WTC11 (cell line): Measurements from ENCODE around the gene SLC25A24.

Source experiments
- CREM ChIP-seq: sonication (generic); formaldehyde crosslinking; IDR thresholded peaks from 2 replicates; pipeline ENCODE4 v1.8.1; 2022; ENCODE audit warnings: mild to moderate bottlenecking, missing genetic modification reagents, moderate library complexity
- JUN ChIP-seq: sonication (generic); formaldehyde crosslinking; IDR thresholded peaks from 2 replicates; pipeline ENCODE4 v1.8.0; 2023; ENCODE audit warnings: mild to moderate bottlenecking, missing genetic modification reagents
- MXD4 ChIP-seq: fragments of 250-450 bp; sonication (Bioruptor Pico); IDR thresholded peaks from 2 replicates; pipeline ENCODE4 v1.8.0; 2021; ENCODE audit warnings: mild to moderate bottlenecking, moderate library complexity, borderline replicate concordance
- TEAD4 ChIP-seq: sonication (generic); formaldehyde crosslinking; IDR thresholded peaks from 2 replicates; pipeline ENCODE4 v1.8.0; 2022; ENCODE audit warnings: mild to moderate bottlenecking, missing genetic modification reagents
- ZBTB21 ChIP-seq: sonication (generic); formaldehyde crosslinking; IDR thresholded peaks from 2 replicates; pipeline ENCODE4 v1.8.1; 2023; ENCODE audit warnings: mild to moderate bottlenecking, missing genetic modification reagents, borderline replicate concordance
- TF ChIP-seq, protein P1 (sequence below): fragments of 200-600 bp; IDR thresholded peaks from 2 replicates; pipeline ENCODE4 v1.8.0; 2022; ENCODE audit warnings: antibody characterized with exemption
- TF ChIP-seq, protein P2 (sequence below): sonication (generic); formaldehyde crosslinking; IDR thresholded peaks from 2 replicates; pipeline ENCODE4 v1.8.0; 2023; ENCODE audit warnings: mild to moderate bottlenecking, missing genetic modification reagents
- TF ChIP-seq, protein P3 (sequence below): sonication (generic); formaldehyde crosslinking; IDR thresholded peaks from 2 replicates; pipeline ENCODE4 v1.8.1; 2023; ENCODE audit warnings: mild to moderate bottlenecking, missing genetic modification reagents
- TF ChIP-seq, protein P4 (sequence below): fragments of 250-450 bp; sonication (Bioruptor Pico); IDR thresholded peaks from 2 replicates; pipeline ENCODE4 v1.8.0; 2021; ENCODE audit warnings: mild to moderate bottlenecking
- TF ChIP-seq, protein P5 (sequence below): sonication (generic); formaldehyde crosslinking; IDR thresholded peaks from 2 replicates; pipeline ENCODE4 v1.8.1; 2023; ENCODE audit warnings: mild to moderate bottlenecking, missing genetic modification reagents
- TF ChIP-seq, protein P6 (sequence below): fragments of 250-450 bp; sonication (Bioruptor Pico); IDR thresholded peaks from 2 replicates; pipeline ENCODE4 v2.1.2; 2022; ENCODE audit warnings: mild to moderate bottlenecking, moderate library complexity
- TF ChIP-seq, protein P7 (sequence below): sonication (generic); formaldehyde crosslinking; IDR thresholded peaks from 2 replicates; pipeline ENCODE4 v1.8.1; 2023; ENCODE audit warnings: mild to moderate bottlenecking, missing genetic modification reagents, moderate library complexity
- TF ChIP-seq, protein P8 (sequence below): sonication (generic); formaldehyde crosslinking; IDR thresholded peaks from 2 replicates; pipeline ENCODE4 v1.8.0; 2023; ENCODE audit warnings: missing genetic modification reagents
- TF ChIP-seq, protein P9 (sequence below): sonication (generic); formaldehyde crosslinking; IDR thresholded peaks from 2 replicates; pipeline ENCODE4 v1.8.0; 2022; ENCODE audit warnings: mild to moderate bottlenecking, missing genetic modification reagents

DNA sequence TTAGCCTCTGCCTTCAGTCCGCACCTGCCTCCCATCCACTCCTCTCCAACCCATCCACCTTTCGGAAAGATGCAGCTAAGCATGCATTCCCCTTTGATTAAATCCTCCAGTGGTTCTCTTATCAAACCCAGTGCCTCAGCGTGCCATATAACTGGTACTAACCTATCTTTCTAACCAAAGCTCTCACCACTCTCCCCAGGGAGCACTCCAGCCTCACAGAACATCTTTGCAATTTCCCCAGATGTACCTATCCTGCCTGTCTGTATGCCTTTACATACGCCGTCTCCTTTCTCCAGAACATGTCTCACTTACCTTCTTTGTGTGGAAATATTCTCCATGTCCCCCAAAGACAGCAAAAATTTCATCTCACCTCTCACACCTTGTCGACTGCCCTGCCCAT lies 80.0 kb downstream of the SLC25A24 start:
- TF ChIP-seq, protein P1, sequence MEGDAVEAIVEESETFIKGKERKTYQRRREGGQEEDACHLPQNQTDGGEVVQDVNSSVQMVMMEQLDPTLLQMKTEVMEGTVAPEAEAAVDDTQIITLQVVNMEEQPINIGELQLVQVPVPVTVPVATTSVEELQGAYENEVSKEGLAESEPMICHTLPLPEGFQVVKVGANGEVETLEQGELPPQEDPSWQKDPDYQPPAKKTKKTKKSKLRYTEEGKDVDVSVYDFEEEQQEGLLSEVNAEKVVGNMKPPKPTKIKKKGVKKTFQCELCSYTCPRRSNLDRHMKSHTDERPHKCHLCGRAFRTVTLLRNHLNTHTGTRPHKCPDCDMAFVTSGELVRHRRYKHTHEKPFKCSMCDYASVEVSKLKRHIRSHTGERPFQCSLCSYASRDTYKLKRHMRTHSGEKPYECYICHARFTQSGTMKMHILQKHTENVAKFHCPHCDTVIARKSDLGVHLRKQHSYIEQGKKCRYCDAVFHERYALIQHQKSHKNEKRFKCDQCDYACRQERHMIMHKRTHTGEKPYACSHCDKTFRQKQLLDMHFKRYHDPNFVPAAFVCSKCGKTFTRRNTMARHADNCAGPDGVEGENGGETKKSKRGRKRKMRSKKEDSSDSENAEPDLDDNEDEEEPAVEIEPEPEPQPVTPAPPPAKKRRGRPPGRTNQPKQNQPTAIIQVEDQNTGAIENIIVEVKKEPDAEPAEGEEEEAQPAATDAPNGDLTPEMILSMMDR, result no peak
- TF ChIP-seq, protein P2, sequence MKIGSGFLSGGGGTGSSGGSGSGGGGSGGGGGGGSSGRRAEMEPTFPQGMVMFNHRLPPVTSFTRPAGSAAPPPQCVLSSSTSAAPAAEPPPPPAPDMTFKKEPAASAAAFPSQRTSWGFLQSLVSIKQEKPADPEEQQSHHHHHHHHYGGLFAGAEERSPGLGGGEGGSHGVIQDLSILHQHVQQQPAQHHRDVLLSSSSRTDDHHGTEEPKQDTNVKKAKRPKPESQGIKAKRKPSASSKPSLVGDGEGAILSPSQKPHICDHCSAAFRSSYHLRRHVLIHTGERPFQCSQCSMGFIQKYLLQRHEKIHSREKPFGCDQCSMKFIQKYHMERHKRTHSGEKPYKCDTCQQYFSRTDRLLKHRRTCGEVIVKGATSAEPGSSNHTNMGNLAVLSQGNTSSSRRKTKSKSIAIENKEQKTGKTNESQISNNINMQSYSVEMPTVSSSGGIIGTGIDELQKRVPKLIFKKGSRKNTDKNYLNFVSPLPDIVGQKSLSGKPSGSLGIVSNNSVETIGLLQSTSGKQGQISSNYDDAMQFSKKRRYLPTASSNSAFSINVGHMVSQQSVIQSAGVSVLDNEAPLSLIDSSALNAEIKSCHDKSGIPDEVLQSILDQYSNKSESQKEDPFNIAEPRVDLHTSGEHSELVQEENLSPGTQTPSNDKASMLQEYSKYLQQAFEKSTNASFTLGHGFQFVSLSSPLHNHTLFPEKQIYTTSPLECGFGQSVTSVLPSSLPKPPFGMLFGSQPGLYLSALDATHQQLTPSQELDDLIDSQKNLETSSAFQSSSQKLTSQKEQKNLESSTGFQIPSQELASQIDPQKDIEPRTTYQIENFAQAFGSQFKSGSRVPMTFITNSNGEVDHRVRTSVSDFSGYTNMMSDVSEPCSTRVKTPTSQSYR (CRISPR knock-in tag), result no peak
- TF ChIP-seq, protein P3, sequence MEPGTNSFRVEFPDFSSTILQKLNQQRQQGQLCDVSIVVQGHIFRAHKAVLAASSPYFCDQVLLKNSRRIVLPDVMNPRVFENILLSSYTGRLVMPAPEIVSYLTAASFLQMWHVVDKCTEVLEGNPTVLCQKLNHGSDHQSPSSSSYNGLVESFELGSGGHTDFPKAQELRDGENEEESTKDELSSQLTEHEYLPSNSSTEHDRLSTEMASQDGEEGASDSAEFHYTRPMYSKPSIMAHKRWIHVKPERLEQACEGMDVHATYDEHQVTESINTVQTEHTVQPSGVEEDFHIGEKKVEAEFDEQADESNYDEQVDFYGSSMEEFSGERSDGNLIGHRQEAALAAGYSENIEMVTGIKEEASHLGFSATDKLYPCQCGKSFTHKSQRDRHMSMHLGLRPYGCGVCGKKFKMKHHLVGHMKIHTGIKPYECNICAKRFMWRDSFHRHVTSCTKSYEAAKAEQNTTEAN, result no peak
- TF ChIP-seq TEAD4 (no peak), JUN (CRISPR knock-in tag) (no peak), MXD4 (no peak), CREM (CRISPR knock-in tag) (no peak), ZBTB21 (no peak)
- TF ChIP-seq, protein P4, sequence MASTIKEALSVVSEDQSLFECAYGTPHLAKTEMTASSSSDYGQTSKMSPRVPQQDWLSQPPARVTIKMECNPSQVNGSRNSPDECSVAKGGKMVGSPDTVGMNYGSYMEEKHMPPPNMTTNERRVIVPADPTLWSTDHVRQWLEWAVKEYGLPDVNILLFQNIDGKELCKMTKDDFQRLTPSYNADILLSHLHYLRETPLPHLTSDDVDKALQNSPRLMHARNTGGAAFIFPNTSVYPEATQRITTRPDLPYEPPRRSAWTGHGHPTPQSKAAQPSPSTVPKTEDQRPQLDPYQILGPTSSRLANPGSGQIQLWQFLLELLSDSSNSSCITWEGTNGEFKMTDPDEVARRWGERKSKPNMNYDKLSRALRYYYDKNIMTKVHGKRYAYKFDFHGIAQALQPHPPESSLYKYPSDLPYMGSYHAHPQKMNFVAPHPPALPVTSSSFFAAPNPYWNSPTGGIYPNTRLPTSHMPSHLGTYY, result no peak
- TF ChIP-seq, protein P5, sequence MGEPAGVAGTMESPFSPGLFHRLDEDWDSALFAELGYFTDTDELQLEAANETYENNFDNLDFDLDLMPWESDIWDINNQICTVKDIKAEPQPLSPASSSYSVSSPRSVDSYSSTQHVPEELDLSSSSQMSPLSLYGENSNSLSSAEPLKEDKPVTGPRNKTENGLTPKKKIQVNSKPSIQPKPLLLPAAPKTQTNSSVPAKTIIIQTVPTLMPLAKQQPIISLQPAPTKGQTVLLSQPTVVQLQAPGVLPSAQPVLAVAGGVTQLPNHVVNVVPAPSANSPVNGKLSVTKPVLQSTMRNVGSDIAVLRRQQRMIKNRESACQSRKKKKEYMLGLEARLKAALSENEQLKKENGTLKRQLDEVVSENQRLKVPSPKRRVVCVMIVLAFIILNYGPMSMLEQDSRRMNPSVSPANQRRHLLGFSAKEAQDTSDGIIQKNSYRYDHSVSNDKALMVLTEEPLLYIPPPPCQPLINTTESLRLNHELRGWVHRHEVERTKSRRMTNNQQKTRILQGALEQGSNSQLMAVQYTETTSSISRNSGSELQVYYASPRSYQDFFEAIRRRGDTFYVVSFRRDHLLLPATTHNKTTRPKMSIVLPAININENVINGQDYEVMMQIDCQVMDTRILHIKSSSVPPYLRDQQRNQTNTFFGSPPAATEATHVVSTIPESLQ (CRISPR knock-in tag), result no peak
- TF ChIP-seq, protein P6, sequence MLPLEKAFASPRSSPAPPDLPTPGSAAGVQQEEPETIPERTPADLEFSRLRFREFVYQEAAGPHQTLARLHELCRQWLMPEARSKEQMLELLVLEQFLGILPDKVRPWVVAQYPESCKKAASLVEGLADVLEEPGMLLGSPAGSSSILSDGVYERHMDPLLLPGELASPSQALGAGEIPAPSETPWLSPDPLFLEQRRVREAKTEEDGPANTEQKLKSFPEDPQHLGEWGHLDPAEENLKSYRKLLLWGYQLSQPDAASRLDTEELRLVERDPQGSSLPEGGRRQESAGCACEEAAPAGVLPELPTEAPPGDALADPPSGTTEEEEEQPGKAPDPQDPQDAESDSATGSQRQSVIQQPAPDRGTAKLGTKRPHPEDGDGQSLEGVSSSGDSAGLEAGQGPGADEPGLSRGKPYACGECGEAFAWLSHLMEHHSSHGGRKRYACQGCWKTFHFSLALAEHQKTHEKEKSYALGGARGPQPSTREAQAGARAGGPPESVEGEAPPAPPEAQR (CRISPR knock-in tag), result no peak
- TF ChIP-seq, protein P7, sequence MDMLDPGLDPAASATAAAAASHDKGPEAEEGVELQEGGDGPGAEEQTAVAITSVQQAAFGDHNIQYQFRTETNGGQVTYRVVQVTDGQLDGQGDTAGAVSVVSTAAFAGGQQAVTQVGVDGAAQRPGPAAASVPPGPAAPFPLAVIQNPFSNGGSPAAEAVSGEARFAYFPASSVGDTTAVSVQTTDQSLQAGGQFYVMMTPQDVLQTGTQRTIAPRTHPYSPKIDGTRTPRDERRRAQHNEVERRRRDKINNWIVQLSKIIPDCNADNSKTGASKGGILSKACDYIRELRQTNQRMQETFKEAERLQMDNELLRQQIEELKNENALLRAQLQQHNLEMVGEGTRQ (CRISPR knock-in tag), result no peak
- TF ChIP-seq, protein P8, sequence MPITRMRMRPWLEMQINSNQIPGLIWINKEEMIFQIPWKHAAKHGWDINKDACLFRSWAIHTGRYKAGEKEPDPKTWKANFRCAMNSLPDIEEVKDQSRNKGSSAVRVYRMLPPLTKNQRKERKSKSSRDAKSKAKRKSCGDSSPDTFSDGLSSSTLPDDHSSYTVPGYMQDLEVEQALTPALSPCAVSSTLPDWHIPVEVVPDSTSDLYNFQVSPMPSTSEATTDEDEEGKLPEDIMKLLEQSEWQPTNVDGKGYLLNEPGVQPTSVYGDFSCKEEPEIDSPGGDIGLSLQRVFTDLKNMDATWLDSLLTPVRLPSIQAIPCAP (CRISPR knock-in tag), result no peak
- TF ChIP-seq, protein P9, sequence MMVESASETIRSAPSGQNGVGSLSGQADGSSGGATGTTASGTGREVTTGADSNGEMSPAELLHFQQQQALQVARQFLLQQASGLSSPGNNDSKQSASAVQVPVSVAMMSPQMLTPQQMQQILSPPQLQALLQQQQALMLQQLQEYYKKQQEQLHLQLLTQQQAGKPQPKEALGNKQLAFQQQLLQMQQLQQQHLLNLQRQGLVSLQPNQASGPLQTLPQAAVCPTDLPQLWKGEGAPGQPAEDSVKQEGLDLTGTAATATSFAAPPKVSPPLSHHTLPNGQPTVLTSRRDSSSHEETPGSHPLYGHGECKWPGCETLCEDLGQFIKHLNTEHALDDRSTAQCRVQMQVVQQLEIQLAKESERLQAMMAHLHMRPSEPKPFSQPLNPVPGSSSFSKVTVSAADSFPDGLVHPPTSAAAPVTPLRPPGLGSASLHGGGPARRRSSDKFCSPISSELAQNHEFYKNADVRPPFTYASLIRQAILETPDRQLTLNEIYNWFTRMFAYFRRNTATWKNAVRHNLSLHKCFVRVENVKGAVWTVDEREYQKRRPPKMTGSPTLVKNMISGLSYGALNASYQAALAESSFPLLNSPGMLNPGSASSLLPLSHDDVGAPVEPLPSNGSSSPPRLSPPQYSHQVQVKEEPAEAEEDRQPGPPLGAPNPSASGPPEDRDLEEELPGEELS (CRISPR knock-in tag), result no peak
